ENCODE data around the gene RUSF1.

- TF ChIP-seq CTCF (IDR thresholded peaks at IDR 0.05) (peak in 1 of 6 experiments; percentile 38), POLR2A (IDR thresholded peaks at IDR 0.05) (no peak)
Observed at GRCh38 chr16:31453255-31454204, 54.7 kb downstream of the RUSF1 start.
